ENCODE data around the gene FOXI1.

Gene FOXI1

DNA sequence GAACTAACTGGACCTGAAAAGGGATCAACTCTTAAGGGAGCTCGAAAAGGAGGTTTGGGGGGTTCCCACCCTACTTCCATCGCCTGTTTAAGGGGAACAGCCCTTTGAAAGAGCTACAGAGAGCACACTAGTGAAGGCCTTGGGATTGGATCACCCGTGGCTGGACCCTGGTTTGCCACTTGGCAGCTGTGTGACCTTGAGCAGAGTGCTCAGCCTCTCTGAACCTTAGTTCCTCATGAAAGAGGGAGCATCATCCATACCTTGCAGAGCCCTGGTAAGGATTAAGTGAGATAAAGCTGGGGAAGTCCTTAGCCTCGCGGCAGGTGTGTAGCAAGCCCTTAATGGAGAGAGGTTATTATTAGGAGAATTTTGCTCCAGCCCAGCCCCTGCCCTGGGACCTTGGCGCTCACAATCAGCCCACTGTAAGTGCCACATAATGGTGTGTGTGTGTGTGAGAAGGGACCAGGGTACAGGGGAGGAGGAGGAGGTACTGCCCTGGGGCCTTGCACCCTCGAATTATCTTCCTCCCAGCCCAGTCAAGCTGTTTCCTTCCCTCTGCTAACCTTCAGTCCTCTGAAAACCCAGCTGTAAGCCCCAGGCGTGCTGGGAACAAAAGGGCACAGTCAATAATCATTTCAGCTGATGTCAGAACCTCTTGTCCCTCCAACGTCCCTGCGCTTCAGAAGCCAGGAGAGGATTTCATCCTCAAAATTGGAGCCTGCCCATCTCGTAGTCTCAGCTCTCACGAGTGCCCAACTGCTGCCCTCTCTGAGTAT lies 42.9 kb downstream of the FOXI1 start:
- Histone ChIP-seq H3F3A (ENCODE audit: insufficient read depth, low read length) (no peaks in the 10 kb centered on the region), H3K4me1 (ENCODE audit: insufficient read depth, low read length, severe bottlenecking) (no peaks in the 10 kb centered on the region), H3K36me3 (ENCODE audit: insufficient read depth, low read length) (no peaks in the 10 kb centered on the region), H3K79me2 (ENCODE audit: insufficient read depth, low read length) (no peaks in the 10 kb centered on the region), H3K9ac (ENCODE audit: low read length) (no peak overlapping the region), H4K20me1 (ENCODE audit: insufficient read depth, low read length) (no peaks in the 10 kb centered on the region), H3K27me3 (ENCODE audit: insufficient read depth, low read length) (no peaks in the 10 kb centered on the region), H2AFZ (ENCODE audit: low read length) (no peak overlapping the region), H3K27ac (ENCODE audit: low read depth, low read length, poor library complexity, severe bottlenecking) (no peak overlapping the region), H3K9me3 (ENCODE audit: low read length) (no peaks in the 10 kb centered on the region), H3K4me2 (ENCODE audit: low read length) (no peak overlapping the region), H3K9me2 (ENCODE audit: low read depth, low read length) (no peaks in the 10 kb centered on the region), H3K4me3 (ENCODE audit: low read depth, low read length, poor library complexity, severe bottlenecking) (no peak overlapping the region)
- TF ChIP-seq, protein P1, sequence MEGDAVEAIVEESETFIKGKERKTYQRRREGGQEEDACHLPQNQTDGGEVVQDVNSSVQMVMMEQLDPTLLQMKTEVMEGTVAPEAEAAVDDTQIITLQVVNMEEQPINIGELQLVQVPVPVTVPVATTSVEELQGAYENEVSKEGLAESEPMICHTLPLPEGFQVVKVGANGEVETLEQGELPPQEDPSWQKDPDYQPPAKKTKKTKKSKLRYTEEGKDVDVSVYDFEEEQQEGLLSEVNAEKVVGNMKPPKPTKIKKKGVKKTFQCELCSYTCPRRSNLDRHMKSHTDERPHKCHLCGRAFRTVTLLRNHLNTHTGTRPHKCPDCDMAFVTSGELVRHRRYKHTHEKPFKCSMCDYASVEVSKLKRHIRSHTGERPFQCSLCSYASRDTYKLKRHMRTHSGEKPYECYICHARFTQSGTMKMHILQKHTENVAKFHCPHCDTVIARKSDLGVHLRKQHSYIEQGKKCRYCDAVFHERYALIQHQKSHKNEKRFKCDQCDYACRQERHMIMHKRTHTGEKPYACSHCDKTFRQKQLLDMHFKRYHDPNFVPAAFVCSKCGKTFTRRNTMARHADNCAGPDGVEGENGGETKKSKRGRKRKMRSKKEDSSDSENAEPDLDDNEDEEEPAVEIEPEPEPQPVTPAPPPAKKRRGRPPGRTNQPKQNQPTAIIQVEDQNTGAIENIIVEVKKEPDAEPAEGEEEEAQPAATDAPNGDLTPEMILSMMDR (IDR thresholded peaks at IDR 0.05; ENCODE audit: low read length), result no peak
- TF ChIP-seq EZH2 (IDR thresholded peaks at IDR 0.05; ENCODE audit: borderline replicate concordance, low read length), result no peak

GRCh38 chr5:170149206-170149515 lies 43.5 kb downstream of the FOXI1 start:
- no peak overlapping the region for H3K4me2 ChIP-seq (ENCODE audit: low read length)
- no peaks in the 10 kb centered on the region for H3K4me1 ChIP-seq (ENCODE audit: insufficient read depth, low read length, severe bottlenecking)
- no peaks in the 10 kb centered on the region for H3K9me3 ChIP-seq (ENCODE audit: low read length)
- H3K36me3 ChIP-seq (ENCODE audit: insufficient read depth, low read length), result no peaks in the 10 kb centered on the region
- no peaks in the 10 kb centered on the region for H3K9me2 ChIP-seq (ENCODE audit: low read depth, low read length)
- no peaks in the 10 kb centered on the region for H3K27me3 ChIP-seq (ENCODE audit: insufficient read depth, low read length)
- H3F3A ChIP-seq (ENCODE audit: insufficient read depth, low read length), result no peaks in the 10 kb centered on the region
- H4K20me1 ChIP-seq (ENCODE audit: insufficient read depth, low read length), result no peaks in the 10 kb centered on the region
- H3K9ac ChIP-seq (ENCODE audit: low read length), result no peak overlapping the region
- H2AFZ ChIP-seq (ENCODE audit: low read length), result no peak overlapping the region
- no peak overlapping the region for H3K27ac ChIP-seq (ENCODE audit: low read depth, low read length, poor library complexity, severe bottlenecking)
- no peak overlapping the region for H3K4me3 ChIP-seq (ENCODE audit: low read depth, low read length, poor library complexity, severe bottlenecking)
- no peaks in the 10 kb centered on the region for H3K79me2 ChIP-seq (ENCODE audit: insufficient read depth, low read length)
- no peak for TF ChIP-seq EZH2 (IDR thresholded peaks at IDR 0.05; ENCODE audit: borderline replicate concordance, low read length)
- TF ChIP-seq, protein P1 (IDR thresholded peaks at IDR 0.05; ENCODE audit: low read length), result no peak

DNA sequence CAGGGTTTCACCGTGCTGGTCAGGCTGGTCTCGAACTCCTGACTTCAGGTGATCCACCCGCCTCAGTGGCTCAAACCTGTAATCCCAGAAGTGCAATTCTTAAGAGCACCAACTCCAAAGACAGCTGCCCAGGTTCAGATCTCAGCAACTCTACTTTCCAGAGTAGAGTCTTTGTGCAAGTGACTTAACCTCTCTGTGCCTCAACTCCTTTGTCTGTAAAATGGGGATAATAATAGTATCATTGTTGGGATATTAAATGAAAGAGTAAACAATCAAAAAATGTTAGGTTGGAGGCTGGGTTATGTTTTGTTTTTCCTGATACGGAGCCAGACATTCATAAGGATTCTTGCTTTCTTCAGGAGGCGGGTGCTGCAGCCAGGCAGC lies 45.0 kb downstream of the FOXI1 start:
- Histone ChIP-seq H3K27me3 (ENCODE audit: insufficient read depth, low read length) (no peaks in the 10 kb centered on the region), H3K4me2 (ENCODE audit: low read length) (no peak overlapping the region), H3K4me1 (ENCODE audit: insufficient read depth, low read length, severe bottlenecking) (no peaks in the 10 kb centered on the region), H3K27ac (ENCODE audit: low read depth, low read length, poor library complexity, severe bottlenecking) (no peak overlapping the region), H3K9ac (ENCODE audit: low read length) (no peak overlapping the region), H3K9me3 (ENCODE audit: low read length) (no peaks in the 10 kb centered on the region), H3F3A (ENCODE audit: insufficient read depth, low read length) (no peaks in the 10 kb centered on the region), H3K79me2 (ENCODE audit: insufficient read depth, low read length) (no peaks in the 10 kb centered on the region), H3K4me3 (ENCODE audit: low read depth, low read length, poor library complexity, severe bottlenecking) (no peak overlapping the region), H2AFZ (ENCODE audit: low read length) (no peak overlapping the region), H3K9me2 (ENCODE audit: low read depth, low read length) (no peaks in the 10 kb centered on the region), H3K36me3 (ENCODE audit: insufficient read depth, low read length) (no peaks in the 10 kb centered on the region), H4K20me1 (ENCODE audit: insufficient read depth, low read length) (no peaks in the 10 kb centered on the region)
- TF ChIP-seq, protein P1 (IDR thresholded peaks at IDR 0.05; ENCODE audit: low read length), result no peak

Measured in OCI-LY1 (cell line).